OCI-LY3 (cell line): ENCODE measurements around the gene ESPNL.

ENCODE experiments used
- H2AFZ ChIP-seq: fragments of 200-600, 300-600 bp; shearing (Covaris generic); 2 replicates; pipeline ENCODE4 v1.6.0; 2014; ENCODE audit warnings: antibody characterized with exemption, low read depth, low read length
- H3K27ac ChIP-seq: fragments of 200-600, 300-600 bp; sonication (generic); 2 replicates; pipeline ENCODE4 v1.5.1; 2014; ENCODE audit warnings: mild to moderate bottlenecking, low read length, moderate library complexity, mixed read lengths
- H3K27me3 ChIP-seq: fragments of 200-600, 300-600 bp; sonication (generic); 2 replicates; pipeline ENCODE4 v1.6.1; 2014; ENCODE audit warnings: low read depth, low read length, mixed read lengths
- H3K36me3 ChIP-seq: fragments of 200-600, 300-600 bp; sonication (generic); replicated peaks from 2 replicates; pipeline ENCODE3; 2014; ENCODE audit warnings: low read depth, low read length, mixed read lengths
- H3K4me1 ChIP-seq: fragments of 300-600, 200-600 bp; sonication (generic); 2 replicates; pipeline ENCODE4 v1.6.1; 2014; ENCODE audit warnings: low read length, mixed read lengths
- H3K4me2 ChIP-seq: fragments of 200-600, 300-600 bp; sonication (generic); 2 replicates; pipeline ENCODE4 v1.6.1; 2014; ENCODE audit warnings: low read length, mixed read lengths
- H3K4me3 ChIP-seq: fragments of 300-600, 200-600 bp; sonication (generic); 2 replicates; pipeline ENCODE4 v1.5.1; 2014; ENCODE audit warnings: antibody characterized with exemption, mild to moderate bottlenecking, low read length, moderate library complexity
- H3K79me2 ChIP-seq: fragments of 300-600, 200-600 bp; shearing (Covaris generic); 2 replicates; pipeline ENCODE4 v1.6.1; 2014; ENCODE audit warnings: mild to moderate bottlenecking, low read length, mixed read lengths
- H3K9ac ChIP-seq: fragments of 300-600, 200-600 bp; shearing (Covaris generic); 2 replicates; pipeline ENCODE4 v1.6.0; 2014; ENCODE audit warnings: mild to moderate bottlenecking, low read length, moderate library complexity
- H3K9me3 ChIP-seq: fragments of 200-600, 300-600 bp; shearing (Covaris generic); 2 replicates; pipeline ENCODE4 v1.6.1; 2014; ENCODE audit warnings: low read length, mixed read lengths; ENCODE audit not compliant: insufficient read depth
- H4K20me1 ChIP-seq: fragments of 200-600, 300-600 bp; sonication (generic); 2 replicates; pipeline ENCODE4 v1.6.1; 2016; ENCODE audit warnings: low read length, mixed read lengths; ENCODE audit not compliant: insufficient read depth
- EZH2phosphoT487 ChIP-seq: fragments of 200-600 bp; shearing (Covaris generic); IDR thresholded peaks from 2 replicates; pipeline ENCODE4 v1.6.1; 2018; ENCODE audit warnings: antibody characterized with exemption, mixed run types, low read depth
- TF ChIP-seq, protein P1 (sequence below): fragments of 200-600, 300-600 bp; sonication (generic); IDR thresholded peaks from 2 replicates; pipeline ENCODE4 v1.5.1; 2014; ENCODE audit warnings: antibody characterized with exemption, low read length, low read depth

ESPNL gene

DNA sequence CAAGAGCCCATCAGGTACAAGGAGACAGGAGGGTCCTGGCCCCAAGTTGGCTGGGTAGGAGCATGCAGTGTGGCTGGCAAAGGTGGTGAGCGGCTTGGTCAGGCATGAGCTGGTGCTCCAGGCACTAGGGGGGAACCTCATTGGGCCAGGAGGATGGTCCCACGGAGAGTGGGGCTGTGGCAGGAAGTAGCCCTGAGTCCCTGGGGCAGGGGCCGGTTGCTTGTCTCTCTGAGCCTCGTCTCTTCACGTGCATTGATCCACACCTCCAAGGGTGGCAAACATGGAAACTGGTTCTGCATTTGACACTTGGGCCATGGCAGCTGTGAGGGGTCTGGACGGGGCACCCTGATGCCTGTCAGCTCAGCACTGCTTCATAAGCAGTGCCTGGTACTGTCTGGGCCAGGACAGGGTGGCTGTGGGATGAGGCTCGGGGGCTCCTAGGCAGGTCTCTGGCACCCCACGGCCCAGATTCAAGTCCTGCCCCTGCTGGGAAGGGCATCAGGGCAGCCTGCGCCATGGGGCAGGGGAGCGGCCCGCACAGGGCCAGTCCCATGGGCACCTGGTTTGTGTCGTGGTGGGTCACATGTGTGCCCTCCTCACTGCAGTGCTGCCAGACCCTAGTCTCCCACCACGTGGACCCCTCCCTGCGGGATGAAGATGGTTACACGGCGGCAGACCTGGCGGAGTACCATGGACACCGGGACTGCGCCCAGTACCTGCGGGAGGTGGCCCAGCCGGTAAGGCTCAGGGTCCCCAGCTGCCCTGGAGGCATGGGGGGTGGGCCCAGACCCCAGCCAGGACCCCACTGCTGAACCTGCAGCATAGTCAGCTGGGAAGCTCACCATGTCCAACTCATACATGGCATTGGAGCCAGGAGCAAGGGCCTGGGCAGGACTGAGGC, 16.4 kb downstream of the ESPNL start:
- Histone ChIP-seq H3K27me3 (no peaks in the 10 kb centered on the region), H2AFZ (no peak overlapping the region), H3K4me2 (no peak overlapping the region), H3K27ac (no peak overlapping the region), H3K36me3 (no peaks in the 10 kb centered on the region), H3K9ac (no peak overlapping the region), H3K9me3 (no peaks in the 10 kb centered on the region; the same call in 1 of the 2 replicates), H3K4me1 (peaks cover 12% of the 10 kb centered on the region), H4K20me1 (no peaks in the 10 kb centered on the region), H3K79me2 (no peaks in the 10 kb centered on the region), H3K4me3 (no peak overlapping the region)
- TF ChIP-seq, protein P1, sequence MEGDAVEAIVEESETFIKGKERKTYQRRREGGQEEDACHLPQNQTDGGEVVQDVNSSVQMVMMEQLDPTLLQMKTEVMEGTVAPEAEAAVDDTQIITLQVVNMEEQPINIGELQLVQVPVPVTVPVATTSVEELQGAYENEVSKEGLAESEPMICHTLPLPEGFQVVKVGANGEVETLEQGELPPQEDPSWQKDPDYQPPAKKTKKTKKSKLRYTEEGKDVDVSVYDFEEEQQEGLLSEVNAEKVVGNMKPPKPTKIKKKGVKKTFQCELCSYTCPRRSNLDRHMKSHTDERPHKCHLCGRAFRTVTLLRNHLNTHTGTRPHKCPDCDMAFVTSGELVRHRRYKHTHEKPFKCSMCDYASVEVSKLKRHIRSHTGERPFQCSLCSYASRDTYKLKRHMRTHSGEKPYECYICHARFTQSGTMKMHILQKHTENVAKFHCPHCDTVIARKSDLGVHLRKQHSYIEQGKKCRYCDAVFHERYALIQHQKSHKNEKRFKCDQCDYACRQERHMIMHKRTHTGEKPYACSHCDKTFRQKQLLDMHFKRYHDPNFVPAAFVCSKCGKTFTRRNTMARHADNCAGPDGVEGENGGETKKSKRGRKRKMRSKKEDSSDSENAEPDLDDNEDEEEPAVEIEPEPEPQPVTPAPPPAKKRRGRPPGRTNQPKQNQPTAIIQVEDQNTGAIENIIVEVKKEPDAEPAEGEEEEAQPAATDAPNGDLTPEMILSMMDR: no peak
- TF ChIP-seq EZH2phosphoT487: no peak

DNA sequence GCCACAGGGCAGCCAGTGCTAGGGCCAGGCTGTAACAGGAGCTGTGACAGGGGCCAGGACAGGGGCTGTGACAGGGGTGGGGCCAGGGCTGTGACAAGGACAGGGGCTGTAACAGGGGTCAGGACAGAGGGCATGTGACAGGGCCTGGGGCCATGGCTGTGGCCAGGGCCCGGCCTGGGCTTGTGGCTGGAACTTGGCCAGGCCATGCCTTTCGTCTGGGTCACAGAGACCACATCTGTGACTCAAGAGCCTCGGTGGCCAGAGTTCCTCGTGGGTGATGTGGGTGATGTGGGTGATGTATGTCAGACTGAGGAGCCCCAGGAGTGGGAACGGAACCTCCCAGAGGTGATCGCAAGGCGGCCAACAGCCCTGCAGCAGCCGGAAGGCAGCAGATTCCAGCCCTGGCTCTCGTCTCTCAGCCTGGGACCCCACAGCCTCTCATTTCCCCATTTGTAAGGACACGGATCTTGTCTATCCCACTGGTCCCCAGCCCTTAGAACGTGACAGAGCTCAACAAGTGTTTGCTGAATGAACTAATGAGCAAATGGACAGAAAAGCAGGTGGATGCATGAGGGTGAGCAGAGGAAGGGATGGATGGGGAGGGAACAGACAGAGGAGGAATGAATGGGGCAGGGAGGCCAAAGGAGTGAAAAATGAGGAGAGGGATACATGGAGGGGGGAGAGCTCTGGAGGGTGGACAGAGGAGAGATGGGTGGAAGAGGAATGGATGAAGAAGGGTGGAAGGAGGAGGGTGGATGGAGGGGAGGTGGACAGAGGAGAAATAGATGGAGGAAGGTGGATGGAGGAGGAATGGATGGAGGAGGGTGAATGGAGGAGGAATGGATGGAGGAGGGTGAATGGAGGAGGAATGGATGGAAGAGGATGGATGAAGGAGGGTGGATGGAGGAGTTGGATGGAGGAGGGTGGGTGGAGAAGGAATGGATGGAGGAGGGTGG, 17.3 kb downstream of the ESPNL start:
- H3K9ac ChIP-seq: no peak overlapping the region
- no peak overlapping the region for H3K27ac ChIP-seq
- peaks cover 12% of the 10 kb centered on the region for H3K4me1 ChIP-seq
- no peak overlapping the region for H3K4me3 ChIP-seq
- H2AFZ ChIP-seq: no peak overlapping the region
- H4K20me1 ChIP-seq: no peaks in the 10 kb centered on the region
- no peaks in the 10 kb centered on the region for H3K36me3 ChIP-seq
- no peak overlapping the region for H3K4me2 ChIP-seq
- no peaks in the 10 kb centered on the region for H3K27me3 ChIP-seq
- no peak for TF ChIP-seq EZH2phosphoT487
- TF ChIP-seq, protein P1: no peak
- H3K79me2 ChIP-seq: no peaks in the 10 kb centered on the region
- no peaks in the 10 kb centered on the region; the same call in 1 of the 2 replicates for H3K9me3 ChIP-seq

DNA sequence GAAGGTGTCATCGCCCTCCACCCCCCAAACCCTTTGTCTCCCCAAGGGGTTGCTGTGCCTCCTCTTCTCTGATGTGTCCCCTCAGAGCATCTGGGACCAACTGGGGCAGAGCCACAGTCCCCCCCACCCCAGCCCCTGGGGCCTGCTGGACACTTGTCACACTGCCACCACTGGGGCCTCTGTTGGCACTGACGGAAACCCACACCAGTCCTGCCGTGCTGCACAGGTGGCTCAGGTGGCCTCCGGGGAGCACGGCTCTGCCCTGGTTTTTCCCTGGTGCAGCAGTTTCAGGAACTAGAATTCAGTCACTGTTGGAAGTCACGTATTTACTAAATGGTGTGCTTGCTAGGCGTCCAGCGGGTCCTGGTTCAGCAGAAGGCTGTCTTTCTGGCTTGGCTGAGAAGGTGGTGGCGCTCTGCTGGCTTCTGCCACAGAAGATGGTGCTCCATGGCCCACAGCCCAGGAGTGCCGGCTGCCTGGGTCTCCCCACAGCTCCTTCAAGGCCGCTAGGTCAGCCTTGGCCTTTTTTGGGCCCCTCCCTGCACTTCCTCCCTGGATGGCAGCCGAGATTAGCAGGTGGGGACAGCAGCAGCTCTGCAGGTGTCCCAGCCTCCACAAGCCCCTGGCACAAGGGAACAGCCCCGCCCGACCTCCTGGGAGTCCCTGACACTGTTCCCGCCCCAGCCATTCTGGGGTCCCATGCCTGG, 19.8 kb downstream of the ESPNL start:
- peak overlapping the region; percentile 77 for H3K4me2 ChIP-seq
- H3K36me3 ChIP-seq: no peaks in the 10 kb centered on the region
- TF ChIP-seq, protein P1: 0 out of 2 replicates have a peak, but pooled peaks have one; percentile 5
- TF ChIP-seq EZH2phosphoT487: no peak

More for the DNA sequence above, 19.8 kb downstream of the ESPNL start:
- Histone ChIP-seq H3K27ac (no peak overlapping the region), H3K9ac (no peak overlapping the region), H3K4me3 (peak overlapping the region; percentile 53), H3K9me3 (no peaks in the 10 kb centered on the region), H4K20me1 (no peaks in the 10 kb centered on the region), H3K27me3 (no peaks in the 10 kb centered on the region), H3K79me2 (no peaks in the 10 kb centered on the region), H2AFZ (peak overlapping the region; percentile 74; the same call in 1 of the 2 replicates), H3K4me1 (peaks cover 12% of the 10 kb centered on the region)
